Astrocyte of the spinal cord (primary cell): ENCODE results near the gene SLPI.

Source experiments
- DNase-seq: peaks from one replicate; pipeline ENCODE4 v3.0.0; 2011; ENCODE audit warnings: low read depth, low spot score
- H3K4me3 ChIP-seq: 2 replicates; pipeline ENCODE4 v1.5.1; 2011; ENCODE audit warnings: low read depth, mild to moderate bottlenecking, low read length, moderate library complexity
- in situ Hi-C: cut with HindIII; loops from 2 replicates; pipeline ENCODE4 v1.10.0; 2017; ENCODE audit warnings: low sequenced_read_pairs
- TF ChIP-seq, protein P1 (sequence below): IDR thresholded peaks from 2 replicates; pipeline ENCODE4 v1.5.1; 2012; ENCODE audit warnings: low read depth, mild to moderate bottlenecking, low read length, inconsistent platforms

Gene SLPI

GRCh38 chr20:45229264-45230056 lies 24.9 kb downstream of the SLPI start:
- no peak overlapping the region for H3K4me3 ChIP-seq
- DNase-seq, result no peak
- TF ChIP-seq, protein P1, sequence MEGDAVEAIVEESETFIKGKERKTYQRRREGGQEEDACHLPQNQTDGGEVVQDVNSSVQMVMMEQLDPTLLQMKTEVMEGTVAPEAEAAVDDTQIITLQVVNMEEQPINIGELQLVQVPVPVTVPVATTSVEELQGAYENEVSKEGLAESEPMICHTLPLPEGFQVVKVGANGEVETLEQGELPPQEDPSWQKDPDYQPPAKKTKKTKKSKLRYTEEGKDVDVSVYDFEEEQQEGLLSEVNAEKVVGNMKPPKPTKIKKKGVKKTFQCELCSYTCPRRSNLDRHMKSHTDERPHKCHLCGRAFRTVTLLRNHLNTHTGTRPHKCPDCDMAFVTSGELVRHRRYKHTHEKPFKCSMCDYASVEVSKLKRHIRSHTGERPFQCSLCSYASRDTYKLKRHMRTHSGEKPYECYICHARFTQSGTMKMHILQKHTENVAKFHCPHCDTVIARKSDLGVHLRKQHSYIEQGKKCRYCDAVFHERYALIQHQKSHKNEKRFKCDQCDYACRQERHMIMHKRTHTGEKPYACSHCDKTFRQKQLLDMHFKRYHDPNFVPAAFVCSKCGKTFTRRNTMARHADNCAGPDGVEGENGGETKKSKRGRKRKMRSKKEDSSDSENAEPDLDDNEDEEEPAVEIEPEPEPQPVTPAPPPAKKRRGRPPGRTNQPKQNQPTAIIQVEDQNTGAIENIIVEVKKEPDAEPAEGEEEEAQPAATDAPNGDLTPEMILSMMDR, result peak; percentile 44
- in situ Hi-C loops, result no loop called here

- TF ChIP-seq, protein P1, result no peak
- H3K4me3 ChIP-seq, result no peak overlapping the region
- in situ Hi-C loops, result no loop called here
- no peak for DNase-seq
These were observed 28.1 kb downstream of the SLPI start for GRCh38 chr20:45226287-45226686.

- TF ChIP-seq, protein P1, result no peak
- in situ Hi-C loops, result no loop called here
- no peak for DNase-seq
- H3K4me3 ChIP-seq, result no peak overlapping the region
These were observed 31.2 kb downstream of the SLPI start for GRCh38 chr20:45223136-45223535.

DNA sequence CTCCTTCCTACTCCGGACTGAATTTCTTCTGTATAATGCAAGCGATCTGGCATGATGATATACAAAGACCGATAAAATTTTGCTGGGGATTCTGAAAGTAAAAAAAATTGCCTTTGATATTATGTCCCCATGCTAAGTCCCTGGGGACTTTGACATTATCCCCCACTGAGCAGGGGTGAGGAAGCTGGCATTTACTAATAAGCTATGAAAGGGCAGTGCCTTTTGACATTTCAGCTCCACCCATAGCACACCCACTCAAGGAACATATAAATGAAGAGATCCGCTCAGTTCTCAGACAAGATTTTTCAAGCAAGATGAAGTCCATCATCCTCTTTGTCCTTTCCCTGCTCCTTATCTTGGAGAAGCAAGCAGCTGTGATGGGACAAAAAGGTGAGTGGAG lies 33.3 kb downstream of the SLPI start, which contains the start of gene SEMG2:
TSS of gene SEMG2 (plus strand) at position 298 of the 400 bp plus-strand sequence. CDS start at position 315, 17 bp downstream.
- H3K4me3 ChIP-seq, result no peak within 1 kb of the TSS
- in situ Hi-C loops, result no loop called here
- TF ChIP-seq, protein P1, result no peak
- DNase-seq, result no peak

DNA sequence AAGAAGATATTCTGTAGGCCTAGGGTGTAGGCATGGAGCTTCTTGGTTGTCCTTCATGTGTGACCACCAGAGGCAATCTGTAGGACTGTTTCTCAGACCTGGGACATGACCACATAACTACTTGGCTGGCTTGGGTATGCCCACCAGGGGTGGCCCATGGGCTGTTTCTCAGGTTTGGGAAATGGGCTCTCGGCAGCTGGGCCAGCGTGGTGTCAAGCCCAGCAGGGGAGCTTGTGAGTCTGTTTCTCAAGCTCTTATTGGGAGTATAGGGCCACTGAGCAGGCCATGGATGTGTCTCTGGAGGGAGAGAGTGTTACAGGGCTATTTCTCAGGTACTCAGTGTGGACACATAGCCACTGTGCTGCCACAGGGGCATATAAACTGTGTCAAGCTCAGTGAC lies 35.7 kb downstream of the SLPI start:
- in situ Hi-C loops, result no loop called here
- TF ChIP-seq, protein P1, result no peak
- H3K4me3 ChIP-seq, result no peak overlapping the region
- DNase-seq, result no peak

- DNase-seq, result no peak
- TF ChIP-seq, protein P1, result no peak
- H3K4me3 ChIP-seq, result no peak overlapping the region
- in situ Hi-C loops, result no loop called here
These were observed 36.2 kb downstream of the SLPI start for GRCh38 chr20:45218124-45218523.
